ENCODE measurements around the gene GOLGA3. TPM values are rescaled to one million over a fixed set of nuclear protein-coding genes. Genes with fewer than 3 reads are reported as not detected.

GOLGA3 gene
- total RNA-seq, 2 experiments from 2014 or later, result 31.5 to 34.0 TPM

DNA sequence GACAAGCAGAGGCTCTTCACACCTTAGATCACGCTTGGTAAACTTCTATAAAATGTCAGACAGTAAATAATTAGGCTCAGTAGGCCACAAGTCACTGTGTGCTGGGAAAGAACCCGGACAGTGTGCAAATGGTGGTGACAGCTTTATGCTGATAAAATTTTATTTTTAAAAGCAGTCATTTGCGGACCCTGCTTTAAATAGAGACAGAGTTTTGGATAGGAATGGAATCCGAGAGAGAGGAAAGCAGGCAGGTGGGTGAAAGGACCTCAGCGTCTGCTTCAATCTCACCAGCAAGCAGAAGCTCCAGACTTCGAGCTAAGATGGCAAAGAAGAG lies 88.4 kb downstream of the GOLGA3 start:
- ChIA-PET CTCF (no interaction called here), POLR2A (interaction anchor here (1.4 kb wide), 1 partner anchor 29 kb away, joined by 4 read pairs; the partner anchor contains the start of gene PGAM5)
- Histone ChIP-seq H3K36me3 (ENCODE audit: insufficient read depth, low read length) (peaks cover 86% of the 10 kb centered on the region), H3K27ac (ENCODE audit: low read depth in 1 of 2, low read length in 2 of 2) (no peak overlapping the region), H3K27me3 (ENCODE audit: control insufficient read depth in 1 of 2, insufficient read depth in 2 of 2, low read length in 2 of 2) (no peaks in the 10 kb centered on the region), H3K4me1 (ENCODE audit: insufficient read depth, low read length) (no peaks in the 10 kb centered on the region), H3K4me3 (ENCODE audit: low read length) (no peak overlapping the region), H3K9me3 (ENCODE audit: control insufficient read depth in 1 of 2, insufficient read depth in 1 of 2, low read length in 2 of 2) (no peaks in the 10 kb centered on the region)
- Mint-ChIP-seq H3K4me1 (ENCODE audit: low read depth) (peaks cover 13% of the 10 kb centered on the region), H3K9me3 (no peaks in the 10 kb centered on the region), H3K27me3 (no peaks in the 10 kb centered on the region), H3K4me3 (no peak overlapping the region), H3K36me3 (ENCODE audit: low read depth) (peaks cover 92% of the 10 kb centered on the region), H3K27ac (no peak overlapping the region)
- TF ChIP-seq CTCF (IDR thresholded peaks at IDR 0.05), result no peak
- no peak for ATAC-seq (ENCODE audit: poor library complexity)
- intact Hi-C loops (cut with DNase I, micrococcal nuclease), result no loop called here
- no peak for DNase-seq

DNA sequence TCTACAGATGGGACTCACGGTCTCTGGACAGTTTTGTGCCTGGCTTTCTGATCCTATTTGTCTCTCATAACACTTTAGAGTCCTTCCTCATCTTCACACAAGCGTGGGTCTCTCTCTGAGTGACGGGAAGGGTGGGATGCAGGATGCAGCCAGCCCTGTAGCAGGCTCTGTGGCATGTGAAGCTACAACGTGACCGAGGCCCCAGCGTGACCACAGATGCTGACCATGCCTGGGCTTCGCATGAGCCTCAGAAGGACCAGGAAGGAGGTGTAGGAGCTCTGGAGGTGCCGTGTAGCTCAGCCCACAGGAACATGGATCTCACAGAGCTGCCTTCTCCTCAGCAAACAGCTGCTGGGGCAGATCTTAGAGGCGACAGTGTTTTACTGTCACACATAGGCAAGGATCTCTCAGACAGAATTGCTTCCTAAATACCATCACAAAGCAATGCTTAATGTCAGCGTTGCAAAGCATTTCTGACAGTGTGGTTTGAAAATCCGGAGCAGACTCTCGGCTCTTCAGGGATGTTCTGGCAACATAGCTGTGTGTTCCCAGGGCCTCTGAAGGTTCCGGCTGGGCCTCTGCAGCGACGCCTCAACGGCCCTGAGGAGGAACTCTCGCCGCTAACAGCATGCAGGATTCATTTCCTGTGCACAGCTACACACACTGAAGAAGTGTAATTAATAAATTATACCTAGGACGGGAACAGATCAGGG lies 88.9 kb downstream of the GOLGA3 start:
- Mint-ChIP-seq H3K27me3 (no peaks in the 10 kb centered on the region), H3K27ac (no peak overlapping the region), H3K4me3 (no peak overlapping the region), H3K4me1 (ENCODE audit: low read depth) (peaks cover 13% of the 10 kb centered on the region), H3K9me3 (no peaks in the 10 kb centered on the region), H3K36me3 (ENCODE audit: low read depth) (peaks cover 92% of the 10 kb centered on the region)
- Histone ChIP-seq H3K9me3 (ENCODE audit: control insufficient read depth in 1 of 2, insufficient read depth in 1 of 2, low read length in 2 of 2) (no peaks in the 10 kb centered on the region), H3K4me3 (ENCODE audit: low read length) (no peak overlapping the region), H3K36me3 (ENCODE audit: insufficient read depth, low read length) (peaks cover 86% of the 10 kb centered on the region), H3K4me1 (ENCODE audit: insufficient read depth, low read length) (no peaks in the 10 kb centered on the region), H3K27me3 (ENCODE audit: control insufficient read depth in 1 of 2, insufficient read depth in 2 of 2, low read length in 2 of 2) (no peaks in the 10 kb centered on the region), H3K27ac (ENCODE audit: low read depth in 1 of 2, low read length in 2 of 2) (no peak overlapping the region)
- CTCF ChIA-PET, result no interaction called here
- POLR2A ChIA-PET, result no interaction called here
- no peak for ATAC-seq (ENCODE audit: poor library complexity)
- TF ChIP-seq CTCF (IDR thresholded peaks at IDR 0.05), result no peak
- no peak for DNase-seq
- intact Hi-C loops (cut with DNase I, micrococcal nuclease), result no loop called here

- H3K27me3 ChIP-seq (ENCODE audit: control insufficient read depth in 1 of 2, insufficient read depth in 2 of 2, low read length in 2 of 2), result no peaks in the 10 kb centered on the region
- peaks cover 82% of the 10 kb centered on the region for H3K36me3 ChIP-seq (ENCODE audit: insufficient read depth, low read length)
- Mint-ChIP-seq H3K36me3 (ENCODE audit: low read depth) (peaks cover 94% of the 10 kb centered on the region), H3K27me3 (no peaks in the 10 kb centered on the region), H3K27ac (no peak overlapping the region), H3K9me3 (no peaks in the 10 kb centered on the region), H3K4me3 (no peak overlapping the region), H3K4me1 (ENCODE audit: low read depth) (no peaks in the 10 kb centered on the region)
- no peak for ATAC-seq (ENCODE audit: poor library complexity)
- H3K9me3 ChIP-seq (ENCODE audit: control insufficient read depth in 1 of 2, insufficient read depth in 1 of 2, low read length in 2 of 2), result no peaks in the 10 kb centered on the region
- POLR2A ChIA-PET, result no interaction called here
- CTCF ChIA-PET, result no interaction called here
- H3K4me3 ChIP-seq (ENCODE audit: low read length), result no peak overlapping the region
- TF ChIP-seq CTCF (IDR thresholded peaks at IDR 0.05), result no peak
- no peak overlapping the region for H3K27ac ChIP-seq (ENCODE audit: low read depth in 1 of 2, low read length in 2 of 2)
- intact Hi-C loops (cut with DNase I, micrococcal nuclease), result no loop called here
- H3K4me1 ChIP-seq (ENCODE audit: insufficient read depth, low read length), result no peaks in the 10 kb centered on the region
- no peak for DNase-seq
These were observed 91.8 kb downstream of the GOLGA3 start for GRCh38 chr12:132736913-132737312.

All from CD4-positive, alpha-beta T cell (primary cell).